GM18907 (cell line): Measurements from ENCODE around the gene TRUB1.
"Not testable (repeated sequence)": the region's sequence is repeated elsewhere in the genome, so short reads cannot be mapped to it uniquely, and the experiment has no call there.

Experiments
- ATAC-seq: cut with Tn5 transposase; IDR thresholded peaks from one replicate; pipeline ENCODE4 v1.9.1; 2021; ENCODE audit warnings: mild to moderate bottlenecking, moderate library complexity; ENCODE audit not compliant: unreplicated experiment

Gene TRUB1

GRCh38 chr10:114937962-114938855 is at the start of gene TRUB1:
TRUB1 (plus strand) TSS chr10:114938195; CDS start chr10:114938254, 59 bp downstream.
- peak; percentile 100 for ATAC-seq

GRCh38 chr10:114893251-114893650 is 44.7 kb upstream of the TRUB1 start:
- no peak for ATAC-seq

GRCh38 chr10:114894911-114895310 is 43.1 kb upstream of the TRUB1 start:
- no peak for ATAC-seq

GRCh38 chr10:114897011-114897410 is 41.0 kb upstream of the TRUB1 start:
- not testable (repeated sequence) for ATAC-seq

- ATAC-seq = no peak
Measured at GRCh38 chr10:114897593-114897992, 40.4 kb upstream of the TRUB1 start.

GRCh38 chr10:114899982-114900381 is 38.0 kb upstream of the TRUB1 start:
- ATAC-seq = peak; percentile 84

- no peak for ATAC-seq
Measured at GRCh38 chr10:114900658-114901057, 37.3 kb upstream of the TRUB1 start.

GRCh38 chr10:114902151-114902550 is 35.8 kb upstream of the TRUB1 start:
- no peak for ATAC-seq

GRCh38 chr10:114905450-114905849 is 32.5 kb upstream of the TRUB1 start:
- no peak for ATAC-seq

- no peak for ATAC-seq
Measured at GRCh38 chr10:114906981-114907380, 31.0 kb upstream of the TRUB1 start.

GRCh38 chr10:114908896-114909295 is 29.1 kb upstream of the TRUB1 start:
- no peak for ATAC-seq

GRCh38 chr10:114911052-114911711 is 26.8 kb upstream of the TRUB1 start:
- ATAC-seq = peak; percentile 64

GRCh38 chr10:114911801-114912469 is 26.1 kb upstream of the TRUB1 start:
- ATAC-seq = no peak

GRCh38 chr10:114912470-114912859 is 25.5 kb upstream of the TRUB1 start:
- no peak for ATAC-seq

- ATAC-seq = no peak
Measured at GRCh38 chr10:114914560-114914959, 23.4 kb upstream of the TRUB1 start.

GRCh38 chr10:114915294-114915693 is 22.7 kb upstream of the TRUB1 start:
- no peak for ATAC-seq

GRCh38 chr10:114916653-114917052 is 21.3 kb upstream of the TRUB1 start:
- no peak for ATAC-seq

GRCh38 chr10:114917459-114917858 is 20.5 kb upstream of the TRUB1 start:
- ATAC-seq = no peak

- no peak for ATAC-seq
Measured at GRCh38 chr10:114917927-114918672, 19.9 kb upstream of the TRUB1 start.

GRCh38 chr10:114920459-114920858 is 17.5 kb upstream of the TRUB1 start:
- no peak for ATAC-seq

GRCh38 chr10:114922003-114922402 is 16.0 kb upstream of the TRUB1 start:
- ATAC-seq = no peak
